Measurements from ENCODE around the gene PDIA6. TPM values are rescaled to one million over a fixed set of nuclear protein-coding genes. Genes with fewer than 3 reads are reported as not detected.

The PDIA6 gene
- total RNA-seq, 1 donor from 2014 or later = 205 TPM

DNA sequence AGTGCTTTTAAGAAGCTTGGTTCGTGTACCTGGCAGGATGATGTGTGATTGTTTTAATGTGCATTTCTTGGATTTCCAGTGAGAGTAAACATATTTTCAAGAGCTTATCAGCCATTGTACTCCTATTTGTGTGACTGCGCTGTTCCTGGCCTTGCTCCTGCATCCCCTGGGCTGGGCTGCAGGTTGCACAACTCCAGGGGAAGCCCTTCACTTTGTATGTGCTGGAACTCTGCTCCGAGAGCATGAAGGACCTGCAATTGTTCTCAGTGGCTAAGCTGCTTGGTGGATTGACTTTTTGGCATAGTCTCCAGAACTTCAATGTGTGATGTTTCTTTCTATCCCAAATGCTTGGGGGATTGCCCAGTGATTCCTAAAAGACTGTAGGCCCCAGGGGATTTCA, 72.4 kb downstream of the PDIA6 start:
- DNase-seq (ENCODE audit: extremely low spot score, unreplicated experiment) = no peak
- no peak overlapping the region for H3K27ac Mint-ChIP-seq (ENCODE audit: unreplicated experiment)
- no peaks in the 10 kb centered on the region for H3K9me3 Mint-ChIP-seq (ENCODE audit: unreplicated experiment)
- H3K27me3 Mint-ChIP-seq (ENCODE audit: unreplicated experiment) = peaks cover 11% of the 10 kb centered on the region
- TF ChIP-seq, protein P1, sequence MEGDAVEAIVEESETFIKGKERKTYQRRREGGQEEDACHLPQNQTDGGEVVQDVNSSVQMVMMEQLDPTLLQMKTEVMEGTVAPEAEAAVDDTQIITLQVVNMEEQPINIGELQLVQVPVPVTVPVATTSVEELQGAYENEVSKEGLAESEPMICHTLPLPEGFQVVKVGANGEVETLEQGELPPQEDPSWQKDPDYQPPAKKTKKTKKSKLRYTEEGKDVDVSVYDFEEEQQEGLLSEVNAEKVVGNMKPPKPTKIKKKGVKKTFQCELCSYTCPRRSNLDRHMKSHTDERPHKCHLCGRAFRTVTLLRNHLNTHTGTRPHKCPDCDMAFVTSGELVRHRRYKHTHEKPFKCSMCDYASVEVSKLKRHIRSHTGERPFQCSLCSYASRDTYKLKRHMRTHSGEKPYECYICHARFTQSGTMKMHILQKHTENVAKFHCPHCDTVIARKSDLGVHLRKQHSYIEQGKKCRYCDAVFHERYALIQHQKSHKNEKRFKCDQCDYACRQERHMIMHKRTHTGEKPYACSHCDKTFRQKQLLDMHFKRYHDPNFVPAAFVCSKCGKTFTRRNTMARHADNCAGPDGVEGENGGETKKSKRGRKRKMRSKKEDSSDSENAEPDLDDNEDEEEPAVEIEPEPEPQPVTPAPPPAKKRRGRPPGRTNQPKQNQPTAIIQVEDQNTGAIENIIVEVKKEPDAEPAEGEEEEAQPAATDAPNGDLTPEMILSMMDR (IDR thresholded peaks at IDR 0.05) = no peak
- H3K4me1 Mint-ChIP-seq (ENCODE audit: unreplicated experiment) = no peaks in the 10 kb centered on the region
- H3K36me3 Mint-ChIP-seq (ENCODE audit: unreplicated experiment) = no peaks in the 10 kb centered on the region
- H3K4me3 Mint-ChIP-seq (ENCODE audit: unreplicated experiment) = no peak overlapping the region

DNA sequence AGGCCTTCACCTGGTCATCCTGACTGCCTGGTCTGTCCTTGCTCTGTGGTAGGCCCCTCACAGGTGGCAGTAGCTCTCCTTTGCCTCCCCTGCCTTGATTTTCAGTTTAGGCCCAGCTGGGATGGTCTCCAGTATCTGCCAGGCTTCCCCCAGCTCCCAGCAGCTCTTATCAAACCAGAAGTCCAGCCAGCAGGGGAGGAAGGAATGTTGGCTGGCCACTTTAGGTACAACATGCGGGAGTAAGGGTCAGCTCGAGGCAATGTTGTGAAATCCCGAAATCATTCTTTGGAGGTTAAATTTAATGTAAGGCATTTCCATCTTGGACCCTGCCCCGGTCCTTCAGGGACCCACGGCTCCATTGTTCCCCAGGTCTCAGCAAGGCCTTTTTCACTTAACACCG, 74.4 kb downstream of the PDIA6 start:
- no peak overlapping the region for H3K27ac Mint-ChIP-seq (ENCODE audit: unreplicated experiment)
- no peaks in the 10 kb centered on the region for H3K9me3 Mint-ChIP-seq (ENCODE audit: unreplicated experiment)
- no peaks in the 10 kb centered on the region for H3K36me3 Mint-ChIP-seq (ENCODE audit: unreplicated experiment)
- H3K27me3 Mint-ChIP-seq (ENCODE audit: unreplicated experiment) = peaks cover 23% of the 10 kb centered on the region
- H3K4me3 Mint-ChIP-seq (ENCODE audit: unreplicated experiment) = no peak overlapping the region
- TF ChIP-seq, protein P1 (IDR thresholded peaks at IDR 0.05) = no peak
- DNase-seq (ENCODE audit: extremely low spot score, unreplicated experiment) = no peak
- H3K4me1 Mint-ChIP-seq (ENCODE audit: unreplicated experiment) = no peaks in the 10 kb centered on the region

DNA sequence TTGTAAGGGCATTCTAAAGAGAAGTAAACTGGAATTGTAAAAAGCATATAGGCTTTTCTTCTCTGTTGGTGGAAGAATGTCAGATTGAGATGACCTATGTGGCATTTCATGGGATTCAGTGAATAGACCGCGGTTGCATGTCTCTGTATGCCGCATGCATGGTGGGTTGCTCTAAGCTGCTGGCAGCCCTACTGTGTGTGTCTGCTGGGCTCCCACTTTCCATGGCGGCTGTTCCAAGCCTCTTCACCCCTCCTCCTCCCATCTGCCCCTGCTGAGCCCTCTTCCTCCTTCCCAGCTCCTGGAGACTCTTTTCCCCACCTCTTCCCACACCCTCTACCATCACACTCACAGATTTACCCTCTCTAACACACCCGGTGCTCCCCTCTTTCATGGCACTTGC, 78.6 kb downstream of the PDIA6 start:
- TF ChIP-seq, protein P1 (IDR thresholded peaks at IDR 0.05) = no peak
- no peak for DNase-seq (ENCODE audit: extremely low spot score, unreplicated experiment)
- no peaks in the 10 kb centered on the region for H3K36me3 Mint-ChIP-seq (ENCODE audit: unreplicated experiment)
- H3K27ac Mint-ChIP-seq (ENCODE audit: unreplicated experiment) = no peak overlapping the region
- no peaks in the 10 kb centered on the region for H3K9me3 Mint-ChIP-seq (ENCODE audit: unreplicated experiment)
- no peak overlapping the region for H3K4me3 Mint-ChIP-seq (ENCODE audit: unreplicated experiment)
- H3K4me1 Mint-ChIP-seq (ENCODE audit: unreplicated experiment) = no peaks in the 10 kb centered on the region
- H3K27me3 Mint-ChIP-seq (ENCODE audit: unreplicated experiment) = peaks cover 30% of the 10 kb centered on the region

DNA sequence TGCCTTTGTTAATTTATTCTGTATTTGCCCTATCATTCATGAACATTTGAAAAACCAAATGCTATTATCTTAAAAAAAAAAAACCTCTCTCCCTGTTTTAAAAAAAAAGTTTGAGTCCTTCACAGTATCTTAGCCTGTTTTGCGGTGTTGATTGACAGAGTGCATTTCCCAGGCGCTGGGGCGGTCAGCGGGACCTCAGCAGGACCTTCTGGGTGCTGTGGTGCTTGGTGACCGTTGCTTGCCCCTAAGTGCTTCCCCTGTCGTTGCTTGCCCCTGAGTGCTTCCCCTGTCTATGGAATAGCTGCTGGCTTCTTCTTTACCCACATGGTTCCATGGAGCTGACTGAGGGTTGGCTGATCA, 79.0 kb downstream of the PDIA6 start:
- Mint-ChIP-seq H3K27me3 (ENCODE audit: unreplicated experiment) (peaks cover 30% of the 10 kb centered on the region), H3K4me1 (ENCODE audit: unreplicated experiment) (no peaks in the 10 kb centered on the region), H3K9me3 (ENCODE audit: unreplicated experiment) (no peaks in the 10 kb centered on the region), H3K36me3 (ENCODE audit: unreplicated experiment) (no peaks in the 10 kb centered on the region), H3K4me3 (ENCODE audit: unreplicated experiment) (no peak overlapping the region), H3K27ac (ENCODE audit: unreplicated experiment) (no peak overlapping the region)
- TF ChIP-seq, protein P1 (IDR thresholded peaks at IDR 0.05) = no peak
- no peak for DNase-seq (ENCODE audit: extremely low spot score, unreplicated experiment)

Other genes starting within 250 kb of the PDIA6 start
- gene NOL10, start 122.8 kb downstream of the PDIA6 start, total RNA-seq = 25.3 and 26.1 TPM in 2 replicates
- gene ATP6V1C2, start 91.2 kb downstream of the PDIA6 start, total RNA-seq = not detected in 2 replicates
- not detected in 2 replicates for gene KCNF1, start 99.1 kb upstream of the PDIA6 start, total RNA-seq

Measured in osteocyte (in vitro differentiated cells).